Activated CD4-positive, alpha-beta T cell treated with anti-CD3 and anti-CD28 coated beads, Interleukin-2, Interleukin-6, amounts not matched to agents 100 ng/mL and 50 ng/mL, durations not matched to agents 16 hours and 8 hours (primary cell): ENCODE measurements around the gene PITX2.

Experiments used
- DNase-seq: peaks from one replicate; pipeline ENCODE4 v3.0.0-alpha.2; 2020

The PITX2 gene

GRCh38 chr4:110636171-110636679 is 13.3 kb upstream of the PITX2 start:
- DNase-seq = no peak

- no peak for DNase-seq
Measured at GRCh38 chr4:110635163-110635865, 12.4 kb upstream of the PITX2 start.

- DNase-seq = no peak
Measured at GRCh38 chr4:110634350-110635162, 11.7 kb upstream of the PITX2 start.

GRCh38 chr4:110633358-110634341 is 10.8 kb upstream of the PITX2 start:
- DNase-seq = no peak

GRCh38 chr4:110632506-110633357 is 9.9 kb upstream of the PITX2 start:
- no peak for DNase-seq

- DNase-seq = peak; percentile 68
Measured at GRCh38 chr4:110631584-110632505, 9.0 kb upstream of the PITX2 start.

GRCh38 chr4:110630688-110631402 is 8.0 kb upstream of the PITX2 start:
- no peak for DNase-seq

- DNase-seq = no peak
Measured at GRCh38 chr4:110629780-110630687, 7.2 kb upstream of the PITX2 start.

- DNase-seq = no peak
Measured at GRCh38 chr4:110629214-110629754, 6.4 kb upstream of the PITX2 start.

- DNase-seq = no peak
Measured at GRCh38 chr4:110628663-110629213, 5.9 kb upstream of the PITX2 start.

GRCh38 chr4:110627977-110628662 is 5.2 kb upstream of the PITX2 start:
- DNase-seq = no peak

- no peak for DNase-seq
Measured at GRCh38 chr4:110626532-110627153, 3.8 kb upstream of the PITX2 start.

- DNase-seq = no peak
Measured at GRCh38 chr4:110625576-110626257, 2.8 kb upstream of the PITX2 start.

GRCh38 chr4:110624904-110625494 is 2.1 kb upstream of the PITX2 start:
- no peak for DNase-seq

GRCh38 chr4:110624398-110624780 is 1.5 kb upstream of the PITX2 start:
- no peak for DNase-seq

GRCh38 chr4:110623718-110624397 is 981 bp upstream of the PITX2 start:
- DNase-seq = no peak
